HUDEP-2 (cell line): Measurements from ENCODE around the gene RAC3.

ENCODE experiments used
- DNase-seq, 76 experiments: peaks; one replicate each; lab custom pipeline; 2025; ENCODE audit not compliant: unreplicated experiment in 76 of 76; lab: John Stamatoyannopoulos, UW

Gene RAC3

DNA sequence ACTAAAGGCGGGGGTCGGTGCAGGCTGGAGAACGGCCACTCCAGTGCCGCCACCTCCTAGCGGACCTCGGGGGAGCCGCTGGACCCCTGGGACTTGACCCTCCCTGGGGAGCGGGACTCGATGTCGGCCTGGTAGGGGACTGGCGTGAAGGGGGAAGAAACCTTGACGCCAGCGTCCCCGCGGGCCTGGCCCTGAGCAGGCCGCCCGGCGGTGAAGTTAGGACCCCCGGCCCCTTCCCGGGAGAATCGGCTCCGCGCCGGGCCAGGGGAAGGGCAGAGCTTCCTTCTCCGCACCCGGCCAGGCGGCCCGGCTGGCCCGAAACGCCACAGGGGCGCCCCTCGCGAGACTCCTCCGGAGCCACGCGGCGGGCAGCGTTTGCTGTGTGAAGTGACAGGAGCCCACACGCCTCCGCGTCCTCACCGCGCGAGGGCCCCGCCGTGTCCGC, 33.7 kb downstream of the RAC3 start:
- peak in 1 of 76 experiments; percentile 29 for DNase-seq

DNA sequence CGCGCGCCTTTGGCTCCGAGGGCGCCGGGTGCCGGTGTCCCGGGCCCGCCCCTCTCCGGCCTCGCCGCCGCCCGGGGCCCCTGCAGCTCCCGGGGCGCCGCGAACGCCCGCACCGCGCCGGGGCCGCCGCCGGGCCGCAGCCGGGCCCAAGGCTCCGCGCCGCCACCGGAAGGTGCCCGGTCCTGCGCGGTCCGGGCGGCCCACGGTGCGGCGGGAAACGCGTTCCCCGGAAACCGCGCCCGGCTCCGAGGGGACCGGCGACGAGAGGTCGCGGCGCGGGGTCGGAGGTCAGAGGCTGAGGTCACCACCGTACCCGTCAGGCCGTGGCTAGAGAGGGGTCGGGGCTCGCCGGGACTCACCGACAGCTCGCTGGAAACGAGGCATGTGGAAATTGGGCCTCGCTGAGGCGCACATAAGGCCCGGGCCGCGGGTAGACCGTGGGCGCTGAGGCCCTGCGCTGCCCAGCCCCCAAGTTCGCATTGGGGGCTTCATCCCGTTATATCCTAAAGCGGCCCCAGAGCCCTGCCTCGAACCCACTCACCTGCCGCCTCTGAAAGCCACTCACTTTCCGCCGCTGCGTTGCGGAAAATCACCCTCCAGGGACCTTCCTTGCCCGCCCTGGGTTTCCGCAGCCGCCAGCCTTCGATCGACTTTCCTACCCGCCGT, 34.3 kb downstream of the RAC3 start, which contains the start of gene DUS1L:
DUS1L (minus strand) TSS at position 167 of the 666 bp plus-strand sequence. CDS start 745 bp downstream, outside the sequence.
- peak in 57 of 76 experiments; percentile 4 to 71 (median 40) for DNase-seq

DNA sequence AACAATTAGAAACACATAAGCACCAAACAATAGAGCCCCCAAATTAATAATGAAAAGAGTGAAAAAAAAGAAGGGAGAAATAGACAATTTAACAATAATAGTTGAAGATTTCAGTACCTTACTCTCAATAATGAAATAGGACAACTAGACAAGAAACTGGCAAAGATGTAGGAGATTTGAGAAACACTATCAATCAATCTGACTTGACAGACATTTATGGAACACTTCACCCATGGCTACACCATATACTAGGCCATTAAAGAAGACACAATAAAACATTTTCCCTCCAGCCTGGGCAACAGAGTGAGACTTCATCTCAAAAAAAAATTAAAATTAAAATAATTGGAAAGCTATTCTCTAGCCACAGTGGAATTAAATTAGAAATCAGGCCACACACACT, 39.1 kb downstream of the RAC3 start:
- DNase-seq, result no peak

DNA sequence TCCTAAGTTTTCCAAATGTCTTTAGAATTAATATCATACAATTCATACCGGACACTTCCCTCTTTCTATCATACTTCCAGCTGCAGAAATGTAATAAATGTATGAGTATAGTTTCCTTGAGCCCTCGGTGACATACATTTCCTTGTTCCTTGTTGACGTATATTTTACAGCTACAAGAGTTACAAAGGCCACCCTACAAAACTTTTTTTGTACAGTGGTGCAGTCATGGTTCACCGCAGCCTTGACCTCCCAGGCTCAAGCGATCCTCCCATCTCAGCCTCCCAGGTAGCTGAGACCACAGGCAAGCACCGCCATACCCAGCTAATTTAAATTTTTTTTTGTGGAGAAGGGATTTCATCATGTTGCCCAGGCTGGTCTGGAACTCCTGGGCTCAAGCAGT, 41.3 kb downstream of the RAC3 start:
- no peak for DNase-seq

DNA sequence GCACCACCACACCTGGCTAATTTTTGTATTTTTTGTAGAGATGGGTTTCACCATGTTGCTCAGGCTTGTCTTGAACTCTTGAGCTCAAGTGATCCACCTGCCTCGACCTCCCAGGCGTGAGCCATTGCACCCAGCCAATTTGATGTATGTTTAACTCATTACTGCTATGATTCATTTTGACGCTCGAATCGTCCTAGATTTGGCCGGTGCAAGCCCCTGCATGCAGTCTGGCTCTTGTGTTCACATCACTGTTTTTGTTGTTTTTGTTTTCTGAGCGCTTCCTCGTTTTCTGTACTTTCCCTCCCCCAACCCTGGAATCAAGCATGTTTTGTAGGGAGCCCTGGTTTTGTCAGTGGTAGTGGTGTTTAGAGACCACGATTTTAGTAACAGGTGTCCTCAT, 42.0 kb downstream of the RAC3 start:
- DNase-seq, result no peak

DNA sequence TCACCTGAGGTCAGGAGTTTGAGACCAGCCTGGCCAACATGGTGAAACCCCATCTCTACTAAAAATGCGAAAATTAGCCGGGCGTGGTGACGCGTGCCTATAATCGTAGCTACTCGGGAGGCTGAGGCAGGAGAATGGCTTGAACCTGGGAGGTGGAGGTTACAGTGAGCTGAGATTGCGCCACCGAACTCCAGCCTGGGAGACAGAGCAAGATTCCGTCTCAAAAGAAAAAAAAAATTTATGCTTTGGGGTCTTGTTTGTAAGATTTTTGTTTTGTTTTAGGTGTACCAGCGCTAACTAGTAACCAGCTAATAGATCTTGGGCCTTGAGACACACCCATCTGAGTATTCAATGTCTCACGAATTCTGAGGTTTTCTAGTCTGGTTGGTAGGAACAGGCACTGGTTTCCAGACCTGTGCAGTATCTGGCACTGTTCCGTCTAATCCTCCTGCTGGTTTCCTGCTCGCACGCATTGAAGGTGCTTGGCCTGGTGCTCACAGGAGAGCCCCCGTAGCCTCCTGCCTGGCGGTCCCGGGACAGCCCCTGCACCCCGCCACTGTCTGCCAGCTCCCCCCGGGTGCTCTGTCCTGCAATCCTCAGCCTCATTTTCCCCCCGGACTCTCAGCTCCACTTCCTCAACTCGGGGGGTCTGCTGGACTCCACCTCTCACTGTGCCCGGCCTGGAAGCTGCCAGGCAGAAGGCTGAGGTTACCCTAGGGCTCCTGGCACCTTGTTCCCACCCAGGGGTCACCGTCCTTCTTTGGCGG, 44.7 kb downstream of the RAC3 start:
- peak in 1 of 76 experiments; percentile 35 for DNase-seq

DNA sequence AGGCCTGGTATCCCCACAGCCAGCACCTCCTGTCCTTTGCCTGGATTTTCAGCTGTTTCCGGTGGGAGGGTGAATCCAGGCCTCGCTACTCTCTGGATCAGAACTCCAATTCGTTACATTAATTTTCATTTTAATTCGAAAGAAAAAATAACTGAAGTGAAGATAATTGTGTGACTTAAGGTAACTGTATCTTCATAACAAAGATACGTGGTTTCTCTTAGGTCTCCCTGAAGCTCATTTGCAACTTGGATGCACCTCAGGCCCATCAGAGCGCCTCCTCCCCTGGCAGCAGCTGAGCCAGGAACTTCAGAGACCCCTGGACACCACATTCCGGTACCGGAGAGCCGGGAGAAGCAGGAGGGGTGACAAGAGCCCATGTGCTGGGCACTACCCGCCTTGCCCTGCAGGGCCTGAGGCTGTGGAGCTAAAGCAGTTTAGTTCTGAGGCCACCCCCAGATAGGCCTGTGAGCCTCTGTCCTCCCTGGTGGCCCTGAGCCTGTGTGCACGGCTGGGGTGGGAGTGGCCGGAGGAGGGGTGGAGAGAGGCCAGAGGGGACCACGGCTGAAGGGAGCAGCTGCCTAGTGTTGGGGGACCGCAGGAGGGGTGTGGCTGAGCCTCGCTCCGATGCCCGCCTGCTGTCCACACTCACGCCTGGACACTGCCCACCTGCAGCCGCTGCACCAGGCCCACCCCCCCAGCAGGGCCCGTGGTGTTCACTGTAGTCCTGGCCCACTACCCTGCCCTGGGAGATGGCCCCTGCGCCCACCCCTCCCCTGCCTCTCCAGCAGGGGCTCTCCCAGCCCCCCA, 45.5 kb downstream of the RAC3 start:
- DNase-seq, result peak in 1 of 76 experiments; percentile 32

DNA sequence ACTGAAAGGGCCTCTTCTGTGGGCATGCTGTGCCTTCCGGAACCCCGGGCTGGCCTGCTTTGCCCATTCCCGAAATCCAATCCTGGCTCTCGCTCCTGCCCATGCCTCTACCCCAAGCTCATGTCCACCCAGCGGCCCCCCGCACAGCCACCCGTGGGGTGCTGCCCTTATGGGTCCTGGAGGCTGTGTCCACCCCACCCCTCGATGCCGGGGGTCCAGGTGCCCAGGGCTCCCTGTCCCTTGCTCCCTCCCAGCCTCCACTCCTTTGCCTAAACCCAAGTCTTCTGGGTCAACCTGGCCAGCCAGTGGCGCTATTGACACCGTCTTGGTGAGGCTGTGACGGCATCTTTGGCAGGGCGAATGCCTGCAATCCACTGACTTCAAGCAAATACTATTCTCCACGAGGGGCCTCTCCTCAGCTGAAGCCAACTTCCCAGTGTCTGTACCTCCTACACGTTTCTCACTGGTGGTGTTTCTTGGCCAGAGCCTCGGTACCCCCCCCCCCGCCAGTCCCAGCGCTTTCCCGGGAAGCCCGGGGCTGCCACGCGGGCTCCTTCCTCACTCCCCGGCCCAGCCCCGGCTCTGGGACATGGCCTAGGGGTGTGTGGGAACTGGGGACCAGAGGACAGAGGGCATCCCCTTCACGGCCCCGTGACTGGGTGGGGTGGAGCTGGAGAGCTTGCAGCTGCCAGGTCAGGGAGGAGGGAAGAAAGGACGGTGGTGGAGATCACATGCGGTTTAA, 46.3 kb downstream of the RAC3 start:
- no peak for DNase-seq

DNA sequence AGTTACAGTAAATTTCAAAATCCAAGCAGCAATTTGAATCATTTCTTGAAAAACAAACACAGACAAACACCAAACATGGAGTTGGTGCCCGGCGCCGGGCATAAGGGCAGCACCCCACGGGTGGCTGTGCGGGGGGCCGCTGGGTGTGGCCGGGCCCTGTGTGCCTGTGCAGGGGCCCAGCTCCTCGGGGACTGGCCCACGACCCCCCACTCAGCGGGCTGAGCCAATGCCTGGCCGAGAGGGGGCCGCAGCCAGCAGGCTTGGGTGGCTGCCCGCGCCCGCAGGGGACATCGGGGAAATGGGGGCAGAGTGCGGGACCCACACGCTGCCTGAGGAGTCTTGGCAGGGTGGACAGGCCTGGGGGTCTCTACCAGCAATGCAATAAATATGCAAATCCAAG, 47.0 kb downstream of the RAC3 start:
- DNase-seq, result no peak

DNA sequence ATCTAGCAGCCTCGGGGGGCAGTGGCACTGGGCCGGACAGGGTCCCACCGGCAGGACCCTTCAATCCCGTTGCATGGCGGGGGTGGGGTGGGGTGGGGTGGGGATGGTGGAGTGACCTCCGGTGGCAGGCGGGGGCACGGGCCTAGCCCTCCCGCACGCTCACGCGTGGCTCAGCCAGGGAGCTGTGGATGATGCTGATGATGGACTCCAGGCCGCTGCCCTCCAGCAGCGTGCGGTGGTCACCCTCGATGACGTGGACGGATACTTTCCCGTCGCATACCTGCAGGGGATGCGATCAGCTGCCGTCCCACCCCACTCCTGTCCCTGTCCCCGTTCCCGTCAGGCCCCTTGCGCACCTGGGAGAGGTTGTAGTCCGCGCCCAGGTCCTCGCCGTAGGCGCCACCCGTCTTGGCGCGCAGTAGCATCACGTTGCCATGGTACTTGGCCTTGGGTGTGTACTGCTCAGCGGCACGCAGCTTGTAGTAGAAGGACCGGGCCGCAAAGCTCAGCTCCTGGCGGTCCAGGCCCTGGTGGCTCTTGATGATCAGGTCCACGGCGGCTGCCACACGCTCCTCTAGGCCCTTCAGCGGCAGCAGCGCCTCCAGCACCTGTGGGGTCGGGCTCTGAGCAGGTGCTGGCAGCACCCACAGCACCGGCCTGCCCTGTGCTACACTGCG, 47.7 kb downstream of the RAC3 start:
- no peak for DNase-seq

DNA sequence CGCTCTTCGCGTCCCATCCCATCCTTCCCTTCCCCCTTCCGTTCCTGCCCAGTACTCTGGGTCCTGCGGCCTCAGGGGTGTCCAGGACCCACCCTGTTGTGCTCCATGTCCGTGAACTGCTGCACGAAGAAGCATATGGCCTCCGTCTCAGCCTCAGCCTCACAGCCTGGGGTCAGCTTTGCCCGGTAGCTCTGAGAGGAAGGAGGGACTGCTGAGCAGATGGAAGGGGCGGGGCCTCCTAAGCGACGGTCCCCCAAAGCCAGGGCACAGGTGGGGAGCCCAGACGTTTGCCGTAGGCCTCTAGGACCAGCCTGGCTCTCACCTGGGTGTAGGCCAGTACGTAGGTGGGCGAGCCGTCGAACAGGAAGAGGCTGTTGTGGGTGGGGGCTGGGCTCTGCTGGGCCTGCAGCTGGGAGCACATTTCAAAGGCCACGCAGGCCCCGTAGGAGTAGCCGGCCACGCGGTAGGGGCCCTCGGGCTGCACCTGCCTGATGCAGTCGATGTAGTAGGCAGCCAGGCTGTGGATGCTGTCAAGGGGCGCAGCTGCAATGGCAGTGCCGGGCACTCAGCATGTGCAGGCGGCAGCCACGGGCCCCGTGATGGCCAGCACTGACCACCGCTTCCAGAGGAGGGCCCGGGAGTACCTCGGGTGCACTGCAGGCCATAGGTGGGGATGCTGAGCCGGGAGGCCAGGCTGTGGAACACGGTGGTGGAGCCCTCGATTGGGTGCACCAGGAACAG, 48.7 kb downstream of the RAC3 start:
- DNase-seq, result no peak

DNA sequence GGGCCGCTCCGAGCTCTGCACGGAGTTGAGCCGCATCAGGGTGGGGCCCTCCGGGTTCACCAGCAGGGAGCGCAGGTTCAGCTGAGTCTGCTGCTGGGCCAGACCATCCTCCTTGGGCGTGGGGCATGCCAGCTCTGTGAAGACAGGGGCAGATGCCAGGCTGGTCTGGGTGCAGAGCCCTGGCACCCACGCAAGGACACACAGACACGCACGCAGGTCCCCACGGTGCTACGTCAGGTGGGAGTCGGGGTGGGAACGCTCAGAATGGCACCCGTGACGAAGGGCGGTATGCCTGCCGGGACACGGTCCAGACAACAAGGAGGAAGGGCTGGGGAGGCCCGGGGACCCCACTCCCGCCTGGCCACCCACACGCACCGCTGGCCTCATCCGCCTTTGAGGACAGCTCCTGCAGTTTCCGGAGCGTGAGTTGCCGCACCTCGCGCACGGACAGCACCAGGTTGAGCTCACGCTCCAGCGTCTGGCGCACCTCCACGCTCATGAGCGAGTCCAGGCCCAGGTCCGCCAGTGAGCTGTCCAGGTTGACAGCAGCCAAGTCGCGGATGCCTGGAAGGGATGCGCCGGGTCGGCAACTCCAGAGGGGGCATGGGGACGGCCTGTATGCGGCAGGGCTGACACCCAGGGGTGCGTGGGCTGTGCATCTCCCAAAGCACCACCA, 49.4 kb downstream of the RAC3 start:
- DNase-seq, result no peak

DNA sequence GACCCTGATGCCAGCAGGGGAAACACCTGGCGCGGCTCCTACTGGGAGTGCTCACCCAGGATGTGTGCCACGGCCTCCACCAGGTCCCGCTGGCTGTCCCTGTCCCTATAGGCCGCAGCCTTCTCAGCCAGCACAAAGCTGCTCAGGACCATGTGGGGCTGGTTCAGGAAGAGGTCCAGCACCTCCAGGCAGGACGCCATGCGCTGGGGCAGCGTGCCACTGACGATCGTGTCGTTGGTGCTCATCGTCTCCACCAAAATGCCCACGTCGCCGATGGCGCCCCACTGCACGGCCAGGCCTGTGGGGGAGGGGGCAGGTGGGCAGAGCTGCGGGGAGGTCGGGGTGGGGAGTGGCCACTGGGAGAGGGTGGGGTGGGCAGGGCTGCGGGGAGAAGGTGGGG, 50.1 kb downstream of the RAC3 start:
- no peak for DNase-seq

DNA sequence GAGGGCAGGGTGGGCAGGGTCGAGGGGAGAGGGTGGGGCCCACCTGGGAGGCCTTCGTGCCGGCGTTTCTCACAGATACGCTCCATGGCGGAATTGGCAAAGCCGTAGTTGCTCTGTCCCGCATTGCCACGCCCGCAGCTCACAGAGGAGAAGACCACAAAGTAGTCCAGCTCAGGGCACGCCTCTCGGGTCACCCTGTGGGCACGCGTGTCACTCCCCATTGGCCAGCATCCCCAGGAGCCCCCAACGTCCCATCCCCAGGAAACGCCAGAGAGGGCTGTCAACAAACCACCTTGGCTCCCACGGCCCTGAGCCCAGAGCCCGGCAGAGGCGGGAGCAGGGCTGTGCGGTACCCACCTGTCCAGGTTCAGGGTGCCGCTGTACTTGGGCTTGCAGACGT, 50.5 kb downstream of the RAC3 start:
- DNase-seq, result no peak

DNA sequence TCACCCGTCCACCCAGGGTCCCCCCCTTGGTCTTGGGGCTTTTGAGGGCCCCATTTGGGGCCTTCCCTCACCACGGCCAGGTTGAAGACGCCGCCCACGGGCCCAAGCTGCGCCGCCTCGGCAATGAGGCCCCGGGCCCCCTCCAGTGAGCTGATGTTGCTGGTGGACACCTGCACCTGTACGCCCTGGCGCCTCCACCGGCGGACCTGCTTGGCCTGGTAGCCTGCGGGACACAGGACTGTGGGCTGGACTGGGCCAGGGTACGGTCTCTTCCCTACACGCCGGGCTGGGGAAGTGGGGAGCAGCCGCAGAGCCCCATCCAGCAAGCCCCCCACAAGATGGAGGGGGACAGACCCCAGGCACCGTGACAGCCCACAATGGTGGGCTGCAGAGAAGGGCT, 51.0 kb downstream of the RAC3 start:
- DNase-seq, result no peak

DNA sequence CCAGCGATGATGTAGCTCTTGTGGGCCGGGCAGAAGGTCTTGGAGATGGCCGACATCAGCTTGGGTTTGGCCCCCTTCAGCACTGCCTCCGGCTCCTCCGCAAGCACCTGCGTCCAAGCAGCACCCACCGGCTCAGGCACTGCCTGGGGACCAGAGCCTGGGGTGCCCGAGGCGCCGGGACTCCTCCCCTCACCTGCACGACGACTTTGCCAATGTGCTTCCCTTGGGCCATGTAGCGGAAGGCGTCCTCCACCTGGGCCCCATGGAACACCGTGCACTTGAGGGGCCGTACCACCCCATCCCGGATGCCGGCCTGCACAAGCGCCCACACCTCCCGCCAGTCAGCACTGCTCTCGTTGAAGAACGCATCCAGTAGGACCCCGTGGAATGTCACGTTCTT, 51.5 kb downstream of the RAC3 start:
- no peak for DNase-seq
